Measurements from ENCODE around the gene SORCS1.

DNA sequence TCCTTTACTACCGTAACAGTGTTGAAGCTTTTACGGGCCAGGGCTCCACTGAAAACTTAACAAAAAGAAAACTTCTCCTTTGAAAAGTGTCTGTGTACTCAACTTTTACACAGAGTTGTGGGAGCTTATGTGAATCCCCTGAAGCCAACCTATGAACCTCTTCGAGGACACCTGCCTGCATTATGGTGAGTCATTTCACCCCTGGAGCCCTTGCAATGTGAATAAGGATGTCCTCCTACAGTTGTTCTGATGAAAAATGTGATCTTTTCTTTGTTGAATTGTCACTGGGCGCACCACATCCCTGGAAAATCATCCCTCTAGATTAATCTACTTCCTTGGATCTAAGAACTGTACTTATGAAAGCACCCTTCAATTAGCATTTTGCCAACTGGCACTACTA is 93.2 kb downstream of the SORCS1 start:
- TF ChIP-seq, protein P1, sequence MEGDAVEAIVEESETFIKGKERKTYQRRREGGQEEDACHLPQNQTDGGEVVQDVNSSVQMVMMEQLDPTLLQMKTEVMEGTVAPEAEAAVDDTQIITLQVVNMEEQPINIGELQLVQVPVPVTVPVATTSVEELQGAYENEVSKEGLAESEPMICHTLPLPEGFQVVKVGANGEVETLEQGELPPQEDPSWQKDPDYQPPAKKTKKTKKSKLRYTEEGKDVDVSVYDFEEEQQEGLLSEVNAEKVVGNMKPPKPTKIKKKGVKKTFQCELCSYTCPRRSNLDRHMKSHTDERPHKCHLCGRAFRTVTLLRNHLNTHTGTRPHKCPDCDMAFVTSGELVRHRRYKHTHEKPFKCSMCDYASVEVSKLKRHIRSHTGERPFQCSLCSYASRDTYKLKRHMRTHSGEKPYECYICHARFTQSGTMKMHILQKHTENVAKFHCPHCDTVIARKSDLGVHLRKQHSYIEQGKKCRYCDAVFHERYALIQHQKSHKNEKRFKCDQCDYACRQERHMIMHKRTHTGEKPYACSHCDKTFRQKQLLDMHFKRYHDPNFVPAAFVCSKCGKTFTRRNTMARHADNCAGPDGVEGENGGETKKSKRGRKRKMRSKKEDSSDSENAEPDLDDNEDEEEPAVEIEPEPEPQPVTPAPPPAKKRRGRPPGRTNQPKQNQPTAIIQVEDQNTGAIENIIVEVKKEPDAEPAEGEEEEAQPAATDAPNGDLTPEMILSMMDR (IDR thresholded peaks at IDR 0.05; ENCODE audit: poor library complexity), result no peak
- TF ChIP-seq EZH2phosphoT487 (IDR thresholded peaks at IDR 0.05; ENCODE audit: low read depth, severe bottlenecking, unreplicated experiment), result no peak
